ENCODE results near the gene PRSS12. TPM values are rescaled to one million over a fixed set of nuclear protein-coding genes. Genes with fewer than 3 reads are reported as not detected.
"Not testable (repeated sequence)": the region's sequence is repeated elsewhere in the genome, so short reads cannot be mapped to it uniquely, and the experiment has no call there.

The PRSS12 gene
- total and polyA plus RNA-seq, 8 donors: 0.45 to 21.7 (median 9.0) TPM

DNA sequence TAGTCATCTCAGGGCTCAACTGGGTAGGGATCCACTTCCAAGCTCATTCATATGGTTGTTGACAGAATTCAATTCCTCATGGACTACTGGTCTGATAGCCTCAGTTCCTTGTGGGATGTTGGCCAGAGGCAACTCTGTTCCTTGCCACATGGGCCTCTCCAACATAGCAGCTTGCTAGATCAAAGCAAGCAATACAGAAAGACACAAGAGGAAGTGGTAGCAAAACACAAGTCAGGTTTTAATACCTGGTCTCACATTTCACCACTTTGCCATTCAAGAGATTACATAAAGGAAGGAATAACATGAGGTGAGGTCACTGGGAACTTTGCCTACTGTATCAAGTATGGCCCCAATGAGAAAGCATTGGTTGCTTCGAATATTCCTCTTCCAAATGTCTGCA lies 79.2 kb downstream of the PRSS12 start:
- H3K4me3 ChIP-seq: no peak overlapping the region
- no peak overlapping the region for H3K27ac ChIP-seq
- WGBS, 5 donors: 71 to 88% (median 78%) methylated on average over 1 of the region's 1 CpG
- no peaks in the 10 kb centered on the region for H3K9me3 ChIP-seq
- H3K36me3 ChIP-seq: no peaks in the 10 kb centered on the region
- intact Hi-C loops (cut with DNase I; ENCODE audit: low total_unique reads): no loop called here
- no peak for DNase-seq
- H3K4me1 ChIP-seq: peaks cover 0 to 12% (median 3%) of the 10 kb centered on the region in 4 donors
- TF ChIP-seq, protein P1, sequence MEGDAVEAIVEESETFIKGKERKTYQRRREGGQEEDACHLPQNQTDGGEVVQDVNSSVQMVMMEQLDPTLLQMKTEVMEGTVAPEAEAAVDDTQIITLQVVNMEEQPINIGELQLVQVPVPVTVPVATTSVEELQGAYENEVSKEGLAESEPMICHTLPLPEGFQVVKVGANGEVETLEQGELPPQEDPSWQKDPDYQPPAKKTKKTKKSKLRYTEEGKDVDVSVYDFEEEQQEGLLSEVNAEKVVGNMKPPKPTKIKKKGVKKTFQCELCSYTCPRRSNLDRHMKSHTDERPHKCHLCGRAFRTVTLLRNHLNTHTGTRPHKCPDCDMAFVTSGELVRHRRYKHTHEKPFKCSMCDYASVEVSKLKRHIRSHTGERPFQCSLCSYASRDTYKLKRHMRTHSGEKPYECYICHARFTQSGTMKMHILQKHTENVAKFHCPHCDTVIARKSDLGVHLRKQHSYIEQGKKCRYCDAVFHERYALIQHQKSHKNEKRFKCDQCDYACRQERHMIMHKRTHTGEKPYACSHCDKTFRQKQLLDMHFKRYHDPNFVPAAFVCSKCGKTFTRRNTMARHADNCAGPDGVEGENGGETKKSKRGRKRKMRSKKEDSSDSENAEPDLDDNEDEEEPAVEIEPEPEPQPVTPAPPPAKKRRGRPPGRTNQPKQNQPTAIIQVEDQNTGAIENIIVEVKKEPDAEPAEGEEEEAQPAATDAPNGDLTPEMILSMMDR (IDR thresholded peaks at IDR 0.05): no peak
- TF ChIP-seq EP300 (IDR thresholded peaks at IDR 0.05): no peak
- no peak for TF ChIP-seq POLR2AphosphoS5 (IDR thresholded peaks at IDR 0.05)
- TF ChIP-seq POLR2A (IDR thresholded peaks at IDR 0.05): no peak
- no peaks in the 10 kb centered on the region for H3K27me3 ChIP-seq

DNA sequence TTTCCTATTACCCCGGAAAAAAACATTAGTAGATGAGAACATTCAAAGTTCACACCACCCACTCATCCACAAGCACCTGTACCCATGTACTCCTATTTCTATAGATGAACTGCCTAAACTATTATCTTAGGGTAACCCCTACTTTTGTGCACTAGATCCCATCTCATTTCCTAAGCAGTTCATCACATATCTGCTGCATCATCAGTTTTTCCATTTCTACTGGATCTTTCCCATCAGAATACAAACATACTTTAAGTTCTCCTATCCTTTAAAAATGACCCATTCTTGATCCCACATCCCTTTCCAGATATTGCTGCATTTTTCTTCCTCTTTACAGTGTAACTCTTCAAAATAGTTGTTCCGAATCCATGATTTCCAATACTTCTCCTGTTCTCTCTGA lies 81.0 kb downstream of the PRSS12 start:
- intact Hi-C loops (cut with DNase I; ENCODE audit: low total_unique reads): no loop called here

GRCh38 chr4:118270492-118270891 lies 82.3 kb downstream of the PRSS12 start:
- peaks cover 0 to 3% (median 0%) of the 10 kb centered on the region in 4 donors for H3K4me1 ChIP-seq
- DNase-seq: peak in 1 of 2 donors; percentile 76
- no peak overlapping the region for H3K27ac ChIP-seq
- no peaks in the 10 kb centered on the region for H3K9me3 ChIP-seq
- intact Hi-C loops (cut with DNase I; ENCODE audit: low total_unique reads): no loop called here
- 0 to 4% (median 1%) methylated on average over 2 of the region's 2 CpGs for WGBS, 5 donors
- no peak overlapping the region for H3K4me3 ChIP-seq
- no peak for TF ChIP-seq EP300 (IDR thresholded peaks at IDR 0.05)
- TF ChIP-seq, protein P1 (IDR thresholded peaks at IDR 0.05): peak in 4 of 7 experiments; percentile 20 to 56 (median 48)
- H3K36me3 ChIP-seq: no peaks in the 10 kb centered on the region
- peaks cover 0 to 3% (median 0%) of the 10 kb centered on the region in 3 donors for H3K27me3 ChIP-seq

More for the DNA sequence above, 81.0 kb downstream of the PRSS12 start:
- Histone ChIP-seq H3K36me3 (no peaks in the 10 kb centered on the region), H3K27me3 (no peaks in the 10 kb centered on the region), H3K27ac (no peak overlapping the region), H3K4me1 (peaks cover 0 to 4% (median 0%) of the 10 kb centered on the region in 4 donors), H3K9me3 (no peaks in the 10 kb centered on the region), H3K4me3 (no peak overlapping the region)
- 84 to 96% (median 93%) methylated on average over 2 of the region's 2 CpGs for WGBS, 5 donors
- TF ChIP-seq, protein P1 (IDR thresholded peaks at IDR 0.05): no peak
- TF ChIP-seq POLR2A (IDR thresholded peaks at IDR 0.05) (no peak), POLR2AphosphoS5 (IDR thresholded peaks at IDR 0.05) (no peak), EP300 (IDR thresholded peaks at IDR 0.05) (no peak)
- no peak for DNase-seq

DNA sequence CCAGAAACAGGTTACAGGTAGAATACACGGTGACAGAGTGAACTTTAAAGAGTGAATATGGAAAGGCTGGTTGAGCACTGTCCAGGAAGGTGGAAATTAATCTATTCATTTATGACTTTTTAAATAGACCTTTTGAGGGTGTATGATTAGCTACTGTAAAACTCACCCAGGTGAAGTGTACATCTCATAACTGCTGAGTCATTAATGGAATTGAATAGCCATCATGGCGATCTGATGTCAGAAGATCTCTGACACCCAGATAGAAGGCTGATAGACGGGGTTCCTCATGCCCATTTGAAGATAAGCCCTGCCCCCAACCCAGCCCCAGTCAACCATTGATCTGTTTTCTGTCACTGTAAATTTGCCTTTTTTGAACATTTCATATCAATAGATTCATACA lies 84.0 kb downstream of the PRSS12 start:
- Histone ChIP-seq H3K27me3 (peaks cover 0 to 6% (median 0%) of the 10 kb centered on the region in 3 donors), H3K36me3 (no peaks in the 10 kb centered on the region), H3K9me3 (no peaks in the 10 kb centered on the region), H3K4me1 (peaks cover 0 to 9% (median 0%) of the 10 kb centered on the region in 4 donors), H3K4me3 (no peak overlapping the region), H3K27ac (no peak overlapping the region)
- WGBS, 5 donors: 52 to 63% (median 58%) methylated on average over 3 of the region's 3 CpGs
- TF ChIP-seq, protein P1 (IDR thresholded peaks at IDR 0.05): no peak
- DNase-seq: no peak
- intact Hi-C loops (cut with DNase I; ENCODE audit: low total_unique reads): no loop called here

- intact Hi-C loops (cut with DNase I; ENCODE audit: low total_unique reads); H3K9me3 ChIP-seq; H3K36me3 ChIP-seq; H3K4me1 ChIP-seq; DNase-seq; H3K27ac ChIP-seq; H3K27me3 ChIP-seq: not testable (repeated sequence)
- 78 to 90% (median 90%) methylated on average over 3 to 4 of the region's 4 CpGs for WGBS, 5 donors
- peak overlapping the region in 2 of 4 donors; percentile 56 to 66 for H3K4me3 ChIP-seq
These were observed 86.7 kb downstream of the PRSS12 start for GRCh38 chr4:118266145-118266496.

Measured in stomach (tissue), 9 donors.